Naive thymus-derived CD4-positive, alpha-beta T cell (primary cell): ENCODE measurements around the gene CYB5B. TPM values are rescaled to one million over a fixed set of nuclear protein-coding genes. Genes with fewer than 3 reads are reported as not detected.

Experiments
- ATAC-seq: fragments of 150-1000 bp; cut with Tn5 transposase; 2 replicates; pipeline ENCODE4 v1.10.0; 2021; ENCODE audit warnings: mild to moderate bottlenecking, moderate library complexity
- CTCF ChIA-PET: fragments of 350-600 bp; sonication (Branson Sonifier 250); formaldehyde crosslinking; loops from one replicate; lab custom pipeline; 2021; ENCODE audit warnings: antibody characterized with exemption; lab: Charles Lee
- POLR2A ChIA-PET: fragments of 350-600 bp; sonication (Branson Sonifier 250); formaldehyde crosslinking; loops from one replicate; lab custom pipeline; 2021; ENCODE audit warnings: antibody characterized with exemption, inconsistent platforms; lab: Charles Lee
- DNase-seq, 9 donors: peaks; one replicate each; pipeline versions ENCODE4 v3.0.0 to v3.0.0-alpha.2; 2020 to 2022; ENCODE audit warnings: mixed read lengths in 1 of 9
- H3K27ac ChIP-seq: one replicate; pipeline ENCODE4 v1.7.0; 2013; ENCODE audit warnings: mild to moderate bottlenecking, low read depth, low read length, moderate library complexity
- H3K27me3 ChIP-seq, 2 donors: one replicate each; pipeline ENCODE4 v1.7.0; 2013; ENCODE audit warnings: low read length in 2 of 2, mild to moderate bottlenecking in 2 of 2, moderate library complexity in 2 of 2; ENCODE audit not compliant: control insufficient read depth in 2 of 2, insufficient read depth in 2 of 2
- H3K36me3 ChIP-seq, 3 experiments: 1 replicate in 2 of 3; 2 replicates in 1 of 3; pipeline ENCODE4 v1.7.0; 2013; ENCODE audit warnings: low read length in 3 of 3, mild to moderate bottlenecking in 3 of 3, moderate library complexity in 1 of 3; ENCODE audit not compliant: insufficient read depth in 3 of 3, control insufficient read depth in 2 of 3
- H3K4me1 ChIP-seq, 2 donors: one replicate each; pipeline ENCODE4 v1.7.0; 2013; ENCODE audit warnings: low read length in 2 of 2, mild to moderate bottlenecking in 2 of 2, moderate library complexity in 1 of 2; ENCODE audit not compliant: control insufficient read depth in 2 of 2, insufficient read depth in 2 of 2
- H3K4me3 ChIP-seq: 2 replicates; pipeline ENCODE4 v1.7.0; 2013; ENCODE audit warnings: mild to moderate bottlenecking, low read length
- H3K9me3 ChIP-seq, 3 experiments: 1 replicate in 2 of 3; 2 replicates in 1 of 3; pipeline ENCODE4 v1.7.0; 2013; ENCODE audit warnings: low read length in 3 of 3; ENCODE audit not compliant: control insufficient read depth in 2 of 3
- H3K27ac Mint-ChIP-seq, 9 donors: one replicate each; pipeline ENCODE4 v1.8.0; 2020 to 2022; ENCODE audit warnings: mixed read lengths in 9 of 9, mild to moderate bottlenecking in 8 of 9, moderate library complexity in 5 of 9, inconsistent platforms in 2 of 9
- H3K27me3 Mint-ChIP-seq, 5 donors: one replicate each; pipeline ENCODE4 v1.8.0; 2021 to 2022; ENCODE audit warnings: mixed read lengths in 5 of 5, mild to moderate bottlenecking in 1 of 5
- H3K36me3 Mint-ChIP-seq, 5 donors: one replicate each; pipeline ENCODE4 v1.8.0; 2020 to 2022; ENCODE audit warnings: mixed read lengths in 5 of 5, mild to moderate bottlenecking in 3 of 5, inconsistent platforms in 1 of 5
- H3K4me1 Mint-ChIP-seq, 7 donors: one replicate each; pipeline ENCODE4 v1.8.0; 2020 to 2022; ENCODE audit warnings: mixed read lengths in 7 of 7, mild to moderate bottlenecking in 3 of 7, inconsistent platforms in 1 of 7
- H3K4me3 Mint-ChIP-seq, 10 donors: one replicate each; pipeline ENCODE4 v1.8.0; 2020 to 2022; ENCODE audit warnings: mild to moderate bottlenecking in 10 of 10, mixed read lengths in 10 of 10, moderate library complexity in 6 of 10, inconsistent platforms in 2 of 10
- H3K9me3 Mint-ChIP-seq, 11 donors: one replicate each; pipeline ENCODE4 v1.8.0; 2020 to 2022; ENCODE audit warnings: mixed read lengths in 11 of 11, mild to moderate bottlenecking in 4 of 11, inconsistent platforms in 1 of 11, moderate library complexity in 1 of 11
- intact Hi-C, 2 donors: fragments of 100-400 bp; cut with micrococcal nuclease; formaldehyde crosslinking; loops; one replicate each; pipeline ENCODE4 v1.15.1; 2023
- polyA plus RNA-seq, 2 donors: library from polyadenylated mRNA; unstranded; fragments of 300-500 nt; fragmentation: Illumina TruSeq; gene quantifications; one replicate each; pipeline ENCODE4 v1.2.3, GENCODE V29; 2021
- total RNA-seq, 6 experiments: library from RNA in 5 of 6; stranded (reverse) in 5 of 6; gene quantifications; 1 replicate in 5 of 6; 2 replicates in 1 of 6; pipeline ENCODE4 v1.2.3 and lab custom pipeline; 2021 to 2026

The CYB5B gene
- total and polyA plus RNA-seq, 7 experiments from 2014 or later: 29.6 to 148 (median 49.2) TPM

DNA sequence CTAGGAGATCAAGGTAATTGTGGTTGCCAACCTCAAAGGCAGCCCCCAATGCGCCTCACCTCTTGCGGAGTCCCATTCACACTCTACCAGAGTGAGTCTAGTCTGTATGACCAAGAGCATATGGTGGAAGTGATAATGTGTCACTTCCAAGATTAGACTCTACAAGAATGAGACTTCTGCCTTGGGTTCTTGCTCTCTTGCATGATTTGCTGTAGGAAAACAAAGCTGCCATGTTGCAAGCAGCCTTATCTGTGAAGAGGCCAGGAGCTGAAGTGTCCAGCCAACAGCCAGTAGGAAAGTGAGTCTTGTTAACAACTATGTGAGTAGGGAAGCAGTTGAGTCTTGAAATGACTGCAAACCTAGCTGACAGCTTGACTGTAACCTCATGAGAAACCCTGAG lies 42.0 kb upstream of the CYB5B start:
- peaks cover 4 to 30% (median 19%) of the 10 kb centered on the region in 5 donors for H3K36me3 Mint-ChIP-seq
- H3K36me3 ChIP-seq: peaks cover 0 to 44% (median 4%) of the 10 kb centered on the region in 3 experiments
- CTCF ChIA-PET: no interaction called here

DNA sequence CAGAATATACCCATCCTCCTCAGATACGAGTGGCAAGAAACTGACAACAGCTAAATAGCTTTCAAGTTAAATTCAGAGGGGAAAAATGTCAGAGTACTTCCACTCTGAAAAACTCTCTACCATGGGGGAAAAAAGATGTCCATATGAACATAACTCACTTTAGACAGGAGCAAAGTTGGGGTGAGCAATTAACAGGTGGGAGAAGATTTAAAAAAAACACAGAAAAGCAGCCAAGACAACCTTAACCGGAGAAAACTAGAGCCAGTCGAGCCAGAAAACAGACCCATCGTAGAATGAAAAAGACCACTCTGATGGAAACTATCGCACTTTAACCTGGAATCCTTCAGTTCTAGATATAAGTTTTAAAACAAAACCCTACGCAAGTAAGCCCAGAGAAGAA lies 39.4 kb upstream of the CYB5B start:
- H3K27me3 ChIP-seq: no peaks in the 10 kb centered on the region
- Mint-ChIP-seq H3K4me3 (peak overlapping the region; percentile 85 to 94 (median 92)), H3K27ac (peak overlapping the region; percentile 92 to 99 (median 95)), H3K4me1 (peaks cover 22 to 38% (median 35%) of the 10 kb centered on the region in 7 donors), H3K27me3 (no peaks in the 10 kb centered on the region), H3K36me3 (peaks cover 4 to 22% (median 12%) of the 10 kb centered on the region in 5 donors), H3K9me3 (peaks cover 0 to 2% (median 0%) of the 10 kb centered on the region in 11 donors)
- H3K9me3 ChIP-seq: no peaks in the 10 kb centered on the region
- peaks cover 10 to 27% of the 10 kb centered on the region in 2 donors for H3K4me1 ChIP-seq
- CTCF ChIA-PET: interaction anchor here (0.9 kb wide), 1 partner anchor 12 kb away, joined by 3 read pairs; no protein-coding TSS in a partner anchor
- peak overlapping the region; percentile 95 for H3K27ac ChIP-seq
- peak overlapping the region; percentile 83 for H3K4me3 ChIP-seq
- DNase-seq (no peak), ATAC-seq (no peak)
- POLR2A ChIA-PET: interaction anchor here (0.6 to 4.6 kb wide), 5 partner anchors 30 to 55 kb away, joined by 3 to 14 read pairs (median 4); partner anchors contain the start of genes NIP7 and PDF
- peaks cover 0 to 30% (median 4%) of the 10 kb centered on the region in 3 experiments for H3K36me3 ChIP-seq
- intact Hi-C loops: loop anchor here (1.0 to 5.0 kb wide), 12 partner anchors 39 to 1578 kb away; partner anchors contain the start of genes CHTF8 (in 2 of the 2), CYB5B (in 2 of the 2), UTP4 (in 2 of the 2) and COG4 (in 1 of the 2)

More for the DNA sequence above, 42.0 kb upstream of the CYB5B start:
- peaks cover 0 to 2% (median 0%) of the 10 kb centered on the region in 11 donors for H3K9me3 Mint-ChIP-seq
- H3K27me3 Mint-ChIP-seq: no peaks in the 10 kb centered on the region
- no peak overlapping the region for H3K4me3 ChIP-seq
- no peak overlapping the region for H3K27ac ChIP-seq
- DNase-seq (no peak), ATAC-seq (no peak)
- intact Hi-C loops: no loop called here
- no peaks in the 10 kb centered on the region for H3K27me3 ChIP-seq
- POLR2A ChIA-PET: interaction anchor here (1.0 kb wide), 1 partner anchor 61 kb away, joined by 4 read pairs; no protein-coding TSS in a partner anchor
- peak overlapping the region in 1 of 10 donors; percentile 18 for H3K4me3 Mint-ChIP-seq
- H3K4me1 ChIP-seq: peaks cover 10 to 27% of the 10 kb centered on the region in 2 donors
- H3K9me3 ChIP-seq: no peaks in the 10 kb centered on the region
- peak overlapping the region in 6 of 9 donors; percentile 12 to 78 (median 34) for H3K27ac Mint-ChIP-seq
- peaks cover 22 to 59% (median 48%) of the 10 kb centered on the region in 7 donors for H3K4me1 Mint-ChIP-seq

DNA sequence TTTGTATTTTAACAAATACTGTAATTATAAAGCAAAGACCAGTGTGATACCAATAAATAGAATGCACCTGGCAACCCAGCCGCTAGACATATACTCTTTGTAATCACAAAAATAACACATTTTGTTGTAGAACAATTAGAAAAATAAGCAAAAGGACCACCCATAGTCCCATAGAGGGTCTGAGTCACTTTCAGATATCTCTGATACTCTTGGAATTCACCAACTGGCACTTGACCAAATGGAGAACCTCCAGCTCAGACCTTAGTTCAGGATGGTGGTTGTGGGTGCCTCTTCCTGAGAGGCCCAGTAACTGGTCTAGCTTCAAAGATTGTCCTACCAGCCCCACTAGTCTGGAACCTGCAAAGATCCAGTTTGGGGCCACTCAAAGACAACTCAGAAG lies 37.8 kb upstream of the CYB5B start:
- H3K36me3 ChIP-seq: peaks cover 0 to 24% (median 4%) of the 10 kb centered on the region in 3 experiments
- H3K4me3 ChIP-seq: no peak overlapping the region
- H3K4me1 ChIP-seq: peaks cover 10 to 27% of the 10 kb centered on the region in 2 donors
- H3K9me3 ChIP-seq: no peaks in the 10 kb centered on the region
- H3K27ac Mint-ChIP-seq: peak overlapping the region in 6 of 9 donors; percentile 90 to 99 (median 95)
- POLR2A ChIA-PET: interaction anchor here (0.6 to 4.6 kb wide), 3 partner anchors 8 to 232 kb away, joined by 3 to 14 read pairs (median 3); no protein-coding TSS in a partner anchor
- peaks cover 22 to 37% (median 35%) of the 10 kb centered on the region in 7 donors for H3K4me1 Mint-ChIP-seq
- no peak for ATAC-seq
- peak overlapping the region in 8 of 10 donors; percentile 86 to 96 (median 92) for H3K4me3 Mint-ChIP-seq
- H3K27me3 Mint-ChIP-seq: no peaks in the 10 kb centered on the region
- CTCF ChIA-PET: no interaction called here
- peak overlapping the region; percentile 95 for H3K27ac ChIP-seq
- intact Hi-C loops: loop anchor here (1.0 to 5.0 kb wide), 10 partner anchors 10 to 1579 kb away; partner anchors contain the start of genes NOB1 (in 2 of the 2), CHTF8 (in 1 of the 2), COG4 (in 1 of the 2) and COG8 (in 1 of the 2)
- peaks cover 4 to 22% (median 12%) of the 10 kb centered on the region in 5 donors for H3K36me3 Mint-ChIP-seq
- no peaks in the 10 kb centered on the region for H3K27me3 ChIP-seq
- H3K9me3 Mint-ChIP-seq: peaks cover 0 to 2% (median 0%) of the 10 kb centered on the region in 11 donors
- DNase-seq: no peak

DNA sequence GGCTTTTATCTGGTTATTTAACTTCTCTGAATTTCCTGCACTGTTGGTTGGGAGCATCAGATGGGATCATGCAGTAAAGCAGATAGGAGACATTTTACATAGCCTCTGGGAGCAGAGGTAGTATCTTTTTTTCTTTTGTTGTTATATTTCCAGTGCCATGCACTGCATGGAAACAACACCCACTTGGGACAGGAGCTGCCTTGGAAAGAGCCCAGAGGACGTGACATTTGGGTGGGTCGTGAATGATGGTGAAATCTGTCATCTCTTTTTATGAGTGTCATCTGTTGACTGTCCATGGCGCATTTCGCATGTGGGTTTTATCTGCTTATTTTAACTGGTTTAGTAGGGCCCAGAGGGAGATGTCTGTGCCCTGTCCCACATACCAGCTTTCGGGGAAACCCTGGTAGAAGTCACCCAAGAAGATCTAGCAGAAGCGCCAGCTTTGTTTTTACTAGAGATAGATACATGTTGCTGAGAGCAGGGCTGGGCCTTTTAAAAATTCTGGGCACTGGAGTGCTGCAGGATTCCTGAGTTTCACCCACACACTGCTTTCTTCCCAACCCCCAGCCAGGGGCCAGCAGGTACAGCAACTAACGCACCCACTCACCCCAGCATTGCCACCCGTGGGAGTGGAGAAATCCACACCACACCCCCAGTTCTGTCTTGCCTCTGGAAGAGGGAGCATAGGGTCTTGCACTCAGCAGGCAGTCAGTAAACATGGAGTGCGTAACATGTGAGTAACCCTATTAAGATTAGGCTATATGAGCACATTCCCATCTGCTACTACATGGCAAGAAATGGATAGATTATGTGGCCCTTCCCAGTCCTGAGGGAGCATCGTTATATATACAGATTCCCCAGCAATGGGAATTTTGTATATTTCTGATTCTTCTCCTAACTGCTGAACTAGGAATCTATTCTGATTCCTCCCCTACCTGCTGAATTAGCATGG lies 30.2 kb upstream of the CYB5B start:
- Histone ChIP-seq H3K4me1 (peaks cover 0 to 3% of the 10 kb centered on the region in 2 donors), H3K36me3 (no peaks in the 10 kb centered on the region), H3K27me3 (no peaks in the 10 kb centered on the region), H3K9me3 (no peaks in the 10 kb centered on the region), H3K4me3 (no peak overlapping the region), H3K27ac (no peak overlapping the region)
- intact Hi-C loops: no loop called here
- Mint-ChIP-seq H3K36me3 (no peaks in the 10 kb centered on the region), H3K27ac (no peak overlapping the region), H3K27me3 (peaks cover 0 to 11% (median 0%) of the 10 kb centered on the region in 5 donors), H3K9me3 (no peaks in the 10 kb centered on the region), H3K4me3 (no peak overlapping the region), H3K4me1 (peaks cover 0 to 17% (median 5%) of the 10 kb centered on the region in 7 donors)
- CTCF ChIA-PET: interaction anchor here (0.8 to 1.2 kb wide), 3 partner anchors 203 to 360 kb away, joined by 3 read pairs; partner anchors contain the start of gene NOB1
- ATAC-seq (no peak), DNase-seq (no peak)
- POLR2A ChIA-PET: interaction anchor here (1.3 kb wide), 1 partner anchor 8 kb away, joined by 3 read pairs; the partner anchor contains the start of gene TERF2

DNA sequence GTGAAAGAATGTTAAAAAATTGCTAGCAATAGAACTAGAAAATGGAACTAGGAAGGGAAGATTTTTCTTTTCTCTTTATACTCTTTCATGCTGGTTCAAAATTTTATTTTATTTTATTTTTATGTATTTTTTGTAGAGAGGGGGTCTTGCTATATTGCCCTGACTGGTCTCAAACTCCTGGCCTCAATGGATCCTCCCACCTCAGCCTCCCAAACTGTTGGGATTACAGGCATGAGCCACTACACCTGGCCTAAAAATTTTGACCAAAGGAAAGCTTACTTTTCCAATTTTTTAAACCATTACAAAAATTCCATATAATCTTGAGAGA lies 28.6 kb upstream of the CYB5B start:
- Mint-ChIP-seq H3K4me1 (peaks cover 0 to 17% (median 5%) of the 10 kb centered on the region in 7 donors), H3K4me3 (peak overlapping the region in 3 of 10 donors; percentile 26 to 57 (median 50)), H3K9me3 (no peaks in the 10 kb centered on the region), H3K27ac (peak overlapping the region in 8 of 9 donors; percentile 8 to 74 (median 40)), H3K27me3 (peaks cover 0 to 11% (median 0%) of the 10 kb centered on the region in 5 donors), H3K36me3 (no peaks in the 10 kb centered on the region)
- ChIA-PET CTCF (interaction anchor here (0.5 to 1.8 kb wide), 16 partner anchors 8 to 359 kb away, joined by 3 to 9 read pairs (median 4); partner anchors contain the start of gene NOB1), POLR2A (interaction anchor here (0.6 to 2.0 kb wide), 7 partner anchors 9 to 359 kb away, joined by 3 to 8 read pairs (median 3); partner anchors contain the start of gene NOB1)
- no peak overlapping the region for H3K27ac ChIP-seq
- H3K36me3 ChIP-seq: no peaks in the 10 kb centered on the region
- H3K9me3 ChIP-seq: no peaks in the 10 kb centered on the region
- no peak for ATAC-seq
- H3K27me3 ChIP-seq: no peaks in the 10 kb centered on the region
- DNase-seq: no peak
- no peak overlapping the region for H3K4me3 ChIP-seq
- peaks cover 0 to 3% of the 10 kb centered on the region in 2 donors for H3K4me1 ChIP-seq
- intact Hi-C loops: loop anchor here (1.0 to 5.0 kb wide), 11 partner anchors 10 to 1257 kb away; partner anchors contain the start of genes NFAT5 (in 1 of the 2), NOB1 (in 1 of the 2) and TERF2 (in 1 of the 2)
